Activated CD8-positive, alpha-beta T cell treated with anti-CD3 and anti-CD28 coated beads for 36 hours (primary cell): ENCODE results near the gene AGRN. TPM values are rescaled to one million over a fixed set of nuclear protein-coding genes. Genes with fewer than 3 reads are reported as not detected.
A peak's percentile ranks its signal among the peaks of the same experiment; 100 is the strongest.

ENCODE experiments used
- ATAC-seq: fragments of 200-7000 bp; cut with Tn5 transposase; one replicate; pipeline ENCODE4 v1.10.0; 2021; ENCODE audit warnings: mild to moderate bottlenecking, moderate library complexity
- CTCF ChIA-PET: fragments of 350-600 bp; sonication (Branson Sonifier 250); formaldehyde crosslinking; loops from one replicate; lab custom pipeline; 2021; ENCODE audit warnings: antibody characterized with exemption; lab: Charles Lee
- POLR2A ChIA-PET: fragments of 350-600 bp; sonication (Branson Sonifier 250); formaldehyde crosslinking; loops from one replicate; lab custom pipeline; 2021; ENCODE audit warnings: antibody characterized with exemption; lab: Charles Lee
- DNase-seq: peaks from one replicate; pipeline ENCODE4 v3.0.0-alpha.2; 2020
- H3K27ac Mint-ChIP-seq: one replicate; pipeline ENCODE4 v1.8.0; 2021; ENCODE audit warnings: mild to moderate bottlenecking, mixed read lengths
- H3K27me3 Mint-ChIP-seq: one replicate; pipeline ENCODE4 v1.8.0; 2021; ENCODE audit warnings: mixed read lengths
- H3K36me3 Mint-ChIP-seq: one replicate; pipeline ENCODE4 v1.8.0; 2021; ENCODE audit warnings: low read depth, mixed read lengths
- H3K4me1 Mint-ChIP-seq: one replicate; pipeline ENCODE4 v1.8.0; 2021; ENCODE audit warnings: low read depth, mixed read lengths
- H3K4me3 Mint-ChIP-seq: one replicate; pipeline ENCODE4 v1.8.0; 2021; ENCODE audit warnings: mild to moderate bottlenecking, moderate library complexity, mixed read lengths
- H3K9me3 Mint-ChIP-seq: one replicate; pipeline ENCODE4 v1.8.0; 2021; ENCODE audit warnings: mixed read lengths
- CTCF ChIP-seq: fragments of 200-600 bp; IDR thresholded peaks from one replicate; pipeline ENCODE4 v1.8.0; 2022; ENCODE audit warnings: antibody characterized with exemption, mild to moderate bottlenecking
- intact Hi-C: fragments of 100-400 bp; cut with micrococcal nuclease; formaldehyde crosslinking; loops from one replicate; pipeline ENCODE4 v1.10.0; 2022
- total RNA-seq, 2 experiments: library from RNA; stranded (reverse); gene quantifications; one replicate each; pipeline ENCODE4 v1.2.3, GENCODE V29; 2021

Gene AGRN
- total RNA-seq, 2 experiments from 2014 or later, result 64.9 to 68.0 TPM

GRCh38 chr1:1085171-1085841, 65.4 kb downstream of the AGRN start:
- intact Hi-C loops, result no loop called here
- no peak overlapping the region for H3K4me3 Mint-ChIP-seq
- ChIA-PET CTCF (no interaction called here), POLR2A (no interaction called here)
- no peaks in the 10 kb centered on the region for H3K36me3 Mint-ChIP-seq
- peaks cover under 1% of the 10 kb centered on the region for H3K4me1 Mint-ChIP-seq
- ATAC-seq (no peak), DNase-seq (no peak)
- no peaks in the 10 kb centered on the region for H3K9me3 Mint-ChIP-seq
- H3K27me3 Mint-ChIP-seq, result no peaks in the 10 kb centered on the region
- TF ChIP-seq CTCF, result no peak
- H3K27ac Mint-ChIP-seq, result no peak overlapping the region

- no peak overlapping the region for H3K4me3 Mint-ChIP-seq
- no peaks in the 10 kb centered on the region for H3K4me1 Mint-ChIP-seq
- no peaks in the 10 kb centered on the region for H3K36me3 Mint-ChIP-seq
- TF ChIP-seq CTCF, result no peak
- no peaks in the 10 kb centered on the region for H3K9me3 Mint-ChIP-seq
- DNase-seq, result peak; percentile 4
- ChIA-PET CTCF (no interaction called here), POLR2A (no interaction called here)
- intact Hi-C loops, result no loop called here
- no peak overlapping the region for H3K27ac Mint-ChIP-seq
- ATAC-seq, result no peak
- H3K27me3 Mint-ChIP-seq, result no peaks in the 10 kb centered on the region
These were observed 66.3 kb downstream of the AGRN start for GRCh38 chr1:1085911-1086841.

GRCh38 chr1:1086911-1087341, 67.0 kb downstream of the AGRN start:
- POLR2A ChIA-PET, result no interaction called here
- Mint-ChIP-seq H3K27ac (no peak overlapping the region), H3K9me3 (no peaks in the 10 kb centered on the region), H3K4me1 (no peaks in the 10 kb centered on the region), H3K4me3 (no peak overlapping the region), H3K27me3 (no peaks in the 10 kb centered on the region), H3K36me3 (no peaks in the 10 kb centered on the region)
- ATAC-seq, result no peak
- no peak for DNase-seq
- CTCF ChIA-PET, result no interaction called here
- TF ChIP-seq CTCF, result no peak
- intact Hi-C loops, result no loop called here

- no peaks in the 10 kb centered on the region for H3K4me1 Mint-ChIP-seq
- no peaks in the 10 kb centered on the region for H3K36me3 Mint-ChIP-seq
- intact Hi-C loops, result no loop called here
- ChIA-PET POLR2A (no interaction called here), CTCF (no interaction called here)
- no peaks in the 10 kb centered on the region for H3K27me3 Mint-ChIP-seq
- ATAC-seq (no peak), DNase-seq (no peak)
- H3K4me3 Mint-ChIP-seq, result no peak overlapping the region
- no peak for TF ChIP-seq CTCF
- no peaks in the 10 kb centered on the region for H3K9me3 Mint-ChIP-seq
- H3K27ac Mint-ChIP-seq, result no peak overlapping the region
These were observed 67.6 kb downstream of the AGRN start for GRCh38 chr1:1087351-1088028.
